SK-N-MC (cell line): ENCODE results near the gene LMF2.

Source experiments
- EZH2 ChIP-seq: fragments of 200-600 bp; sonication (generic); IDR thresholded peaks from one replicate; pipeline ENCODE4 v1.6.1; 2017; ENCODE audit warnings: antibody characterized with exemption
- POLR2AphosphoS5 ChIP-seq: IDR thresholded peaks from 2 replicates; pipeline ENCODE4 v1.6.1; 2012; ENCODE audit warnings: mild to moderate bottlenecking, low read depth, low read length, borderline replicate concordance

DNA sequence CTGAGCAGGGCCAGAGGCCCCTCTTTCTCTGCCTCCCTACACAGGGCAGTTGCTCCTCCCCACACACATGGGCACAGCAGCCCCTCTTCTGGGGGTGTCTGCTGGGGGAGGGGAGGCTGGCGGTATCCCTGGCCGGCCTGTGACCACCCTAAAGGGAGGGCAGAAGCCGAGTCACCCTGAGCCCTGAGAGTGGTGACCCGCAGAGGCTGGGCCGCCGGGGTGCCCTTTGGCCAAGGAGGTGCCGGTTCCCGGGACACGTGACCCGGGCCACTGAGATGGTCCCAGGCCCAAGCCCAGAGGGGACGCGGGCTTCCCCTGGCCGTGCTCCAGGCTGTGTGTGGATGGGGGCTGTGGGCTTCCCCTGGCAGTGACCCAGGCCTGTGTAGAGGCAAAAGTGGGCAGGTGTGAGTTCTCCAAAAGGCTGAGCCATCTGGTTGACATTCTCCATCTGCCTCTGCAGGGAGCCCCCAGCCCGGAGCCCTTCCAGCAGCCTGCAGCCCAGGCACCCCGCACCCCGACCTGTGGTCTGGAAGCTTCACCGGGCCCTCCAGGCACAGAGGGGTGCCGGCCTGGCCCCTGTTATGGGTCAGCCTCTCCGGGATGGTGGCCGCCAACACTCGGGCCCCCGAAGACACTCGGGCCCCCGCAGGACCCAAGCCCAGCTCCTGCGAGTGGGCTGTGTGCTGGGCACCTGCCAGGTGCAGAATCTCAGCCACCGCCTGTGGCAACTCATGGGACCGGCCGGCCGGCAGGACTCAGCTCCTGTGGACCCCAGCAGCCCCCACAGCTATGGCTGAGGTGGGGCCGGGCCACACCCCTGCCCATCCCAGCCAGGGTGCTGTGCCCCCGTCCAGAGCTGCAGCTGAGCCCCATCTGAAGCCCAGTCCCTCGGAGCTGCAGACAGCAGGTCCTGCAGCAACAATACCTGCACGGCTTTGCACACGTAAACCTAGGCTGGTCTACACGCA, 25.1 kb downstream of the LMF2 start:
- TF ChIP-seq EZH2, result no peak
- no peak for TF ChIP-seq POLR2AphosphoS5
